HG02981 (cell line): ENCODE data around the gene SUPT20HL1.
"Not testable (repeated sequence)": the region's sequence is repeated elsewhere in the genome, so short reads cannot be mapped to it uniquely, and the experiment has no call there.

Experiments
- ATAC-seq: cut with Tn5 transposase; IDR thresholded peaks from one replicate; pipeline ENCODE4 v1.9.1; 2021; ENCODE audit warnings: mild to moderate bottlenecking, moderate library complexity; ENCODE audit not compliant: unreplicated experiment

The SUPT20HL1 gene

DNA sequence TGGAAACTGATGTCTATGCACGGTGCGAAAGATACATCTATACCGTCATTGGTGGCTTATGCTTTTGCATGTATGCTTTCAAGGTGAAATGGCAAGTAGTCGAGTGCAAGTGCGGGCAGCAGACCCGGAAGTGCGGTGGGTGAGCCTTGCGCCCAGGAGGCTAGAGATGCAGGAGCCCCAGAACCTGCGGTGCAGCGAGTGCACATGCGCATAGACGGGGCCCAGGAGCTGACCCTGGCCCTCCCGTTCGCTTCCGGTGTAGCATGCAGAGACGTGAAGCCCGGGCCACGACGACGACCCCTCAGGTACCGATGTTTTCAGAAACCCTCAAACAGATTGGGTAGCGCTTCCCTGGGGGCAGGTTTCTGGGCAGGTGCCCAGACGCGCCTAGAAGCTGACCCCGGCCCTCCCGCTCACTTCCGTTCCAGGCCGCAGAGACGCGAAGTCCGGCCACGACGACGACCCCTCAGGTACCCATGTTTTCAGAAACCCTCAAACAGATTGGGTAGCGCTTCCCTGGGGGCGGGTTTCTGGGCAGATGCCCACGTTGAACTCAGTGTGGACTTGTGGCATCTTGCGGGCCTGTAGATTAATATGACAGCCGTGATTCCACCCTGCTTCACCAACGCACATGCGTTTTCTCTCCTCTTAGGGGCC is 1.8 kb downstream of the SUPT20HL1 start:
- not testable (repeated sequence) for ATAC-seq

DNA sequence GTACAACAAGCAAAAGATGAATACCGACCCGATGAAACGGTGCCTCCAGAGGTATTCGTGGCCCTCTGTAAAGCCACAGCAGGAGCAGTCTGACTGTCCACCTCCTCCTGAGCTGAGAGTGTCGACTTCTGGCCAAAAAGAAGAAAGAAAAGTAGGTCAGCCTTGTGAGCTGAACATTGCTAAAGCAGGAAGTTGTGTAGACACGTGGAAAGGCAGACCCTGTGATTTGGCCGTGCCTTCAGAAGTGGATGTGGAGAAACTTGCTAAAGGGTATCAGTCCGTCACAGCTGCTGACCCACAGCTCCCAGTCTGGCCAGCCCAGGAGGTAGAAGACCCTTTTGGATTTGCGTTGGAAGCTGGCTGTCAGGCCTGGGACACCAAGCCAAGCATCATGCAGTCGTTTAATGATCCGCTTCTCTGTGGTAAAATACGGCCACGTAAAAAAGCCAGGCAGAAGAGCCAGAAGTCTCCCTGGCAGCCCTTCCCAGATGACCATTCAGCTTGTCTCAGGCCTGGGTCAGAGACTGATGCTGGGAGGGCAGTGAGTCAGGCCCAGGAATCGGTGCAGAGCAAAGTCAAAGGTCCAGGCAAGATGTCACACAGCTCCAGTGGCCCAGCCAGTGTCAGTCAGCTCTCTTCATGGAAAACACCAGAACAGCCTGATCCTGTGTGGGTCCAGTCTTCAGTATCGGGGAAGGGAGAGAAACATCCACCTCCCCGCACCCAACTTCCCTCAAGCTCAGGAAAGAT is 3.2 kb downstream of the SUPT20HL1 start:
- ATAC-seq = not testable (repeated sequence)

DNA sequence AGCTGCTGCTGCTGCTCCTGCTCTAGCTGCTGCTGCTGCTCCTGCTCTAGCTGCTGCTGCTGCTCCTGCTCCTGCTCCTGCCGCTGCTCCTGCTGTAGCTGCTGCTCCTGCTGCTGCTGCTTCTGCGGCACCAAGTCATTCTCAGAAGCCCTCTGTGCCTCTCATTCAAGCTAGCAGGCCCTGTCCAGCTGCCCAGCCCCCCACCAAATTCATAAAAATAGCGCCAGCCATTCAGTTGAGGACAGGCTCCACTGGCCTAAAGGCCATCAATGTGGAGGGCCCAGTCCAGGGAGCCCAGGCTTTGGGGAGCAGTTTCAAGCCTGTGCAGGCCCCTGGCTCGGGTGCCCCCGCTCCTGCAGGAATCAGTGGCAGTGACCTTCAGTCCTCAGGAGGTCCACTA is 3.9 kb downstream of the SUPT20HL1 start:
- ATAC-seq = no peak

DNA sequence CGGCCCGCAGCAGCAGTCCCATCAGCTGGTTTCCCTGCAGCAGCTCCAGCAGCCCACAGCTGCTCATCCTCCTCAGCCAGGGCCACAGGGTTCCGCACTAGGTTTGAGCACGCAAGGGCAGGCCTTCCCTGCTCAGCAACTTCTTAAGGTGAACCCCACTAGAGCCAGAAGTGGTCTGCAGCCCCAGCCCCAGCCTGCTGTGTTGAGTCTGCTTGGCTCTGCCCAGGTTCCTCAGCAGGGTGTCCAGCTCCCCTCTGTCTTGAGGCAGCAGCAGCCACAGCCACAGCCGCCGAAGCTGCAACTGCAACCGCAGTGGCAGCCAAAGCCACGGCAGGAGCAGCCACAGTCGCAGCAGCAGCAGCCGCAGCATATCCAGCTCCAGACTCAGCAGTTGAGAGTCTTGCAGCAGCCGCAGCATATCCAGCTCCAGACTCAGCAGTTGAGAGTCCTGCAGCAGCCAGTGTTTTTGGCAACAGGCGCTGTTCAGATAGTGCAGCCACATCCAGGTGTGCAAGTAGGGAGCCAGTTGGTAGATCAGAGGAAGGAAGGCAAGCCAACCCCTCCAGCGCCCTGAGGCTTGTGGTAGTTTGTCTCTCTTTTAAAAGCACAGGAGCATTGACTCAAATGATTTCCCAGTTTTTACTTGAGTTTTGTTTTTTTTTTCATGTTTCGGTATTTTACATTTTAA is 4.6 kb downstream of the SUPT20HL1 start:
- ATAC-seq = no peak

DNA sequence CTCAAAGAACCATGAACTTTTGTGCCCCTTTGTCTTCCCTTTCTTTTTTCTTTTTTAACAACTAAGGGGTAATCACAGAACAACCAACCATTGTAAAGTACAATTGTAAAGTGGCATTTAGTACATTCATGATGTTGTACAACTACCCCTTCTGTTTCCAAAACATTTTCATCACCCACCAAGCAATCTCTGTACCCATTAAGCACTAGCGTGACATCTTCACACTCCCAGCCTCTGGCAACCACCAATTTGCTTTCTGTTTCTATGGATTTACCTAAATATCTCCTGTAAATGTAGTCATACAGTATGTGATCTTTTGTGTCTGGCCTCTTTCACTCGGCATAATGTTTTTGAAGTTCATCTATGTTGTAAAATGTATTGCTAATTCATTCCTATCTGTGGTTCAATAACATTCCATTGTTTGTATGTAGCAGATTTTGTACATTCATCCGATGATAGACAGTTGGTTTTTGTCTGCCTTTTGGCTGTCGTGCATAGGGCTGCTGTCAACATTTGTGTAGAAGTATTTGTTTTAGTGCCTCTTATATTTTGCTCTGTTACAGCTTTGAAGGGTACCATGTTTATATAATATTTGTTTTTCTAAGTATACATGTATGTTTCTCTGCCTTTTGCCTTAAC is 6.4 kb downstream of the SUPT20HL1 start:
- ATAC-seq = not testable (repeated sequence)

DNA sequence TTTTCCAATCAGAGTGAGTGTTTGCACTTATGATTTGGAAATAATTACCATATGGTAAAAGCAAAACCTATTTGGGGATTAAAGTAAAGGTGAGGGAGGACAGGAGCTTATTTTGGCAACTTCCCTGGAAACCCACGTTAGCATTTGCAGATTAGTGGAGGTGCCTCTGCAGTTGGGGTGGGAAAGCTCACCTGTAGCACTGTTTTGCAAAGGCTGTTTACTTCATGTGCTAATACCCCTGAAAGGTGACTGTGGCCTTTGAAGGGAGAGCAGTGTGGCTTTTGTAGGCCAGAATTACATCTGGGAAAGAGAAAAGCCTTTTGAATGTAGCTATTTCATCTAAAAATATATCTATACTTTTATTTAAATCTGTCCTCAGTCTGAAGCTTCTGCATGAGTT is 9.4 kb downstream of the SUPT20HL1 start:
- no peak for ATAC-seq

DNA sequence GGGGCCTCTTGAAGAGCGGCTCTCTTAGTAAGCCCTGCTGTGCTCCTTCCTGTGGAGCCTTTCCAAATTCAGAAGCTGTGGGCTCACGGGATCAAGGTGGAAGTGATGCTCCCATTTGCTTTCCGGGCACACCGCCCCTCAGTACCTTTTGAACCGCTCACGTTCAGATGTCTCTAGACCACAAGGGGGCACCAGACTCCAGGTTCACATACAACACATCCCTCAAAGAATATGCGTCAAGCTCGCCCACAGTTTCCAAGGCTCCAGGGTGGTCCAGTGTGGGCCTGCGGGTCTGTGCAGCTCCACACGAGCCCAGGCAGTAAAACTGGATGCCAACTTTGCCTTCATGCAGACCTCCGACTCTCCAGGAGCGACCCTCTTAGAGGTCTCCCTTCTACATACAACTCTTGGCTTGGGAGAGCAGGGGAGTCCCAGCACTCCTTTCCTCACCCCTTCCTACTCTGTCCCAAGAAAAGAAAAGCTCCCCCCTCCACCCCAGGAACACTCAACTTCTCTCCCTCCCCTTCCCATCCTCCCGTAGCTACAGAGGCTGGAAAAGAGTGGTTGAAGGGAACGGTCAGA is 11.0 kb downstream of the SUPT20HL1 start:
- no peak for ATAC-seq

DNA sequence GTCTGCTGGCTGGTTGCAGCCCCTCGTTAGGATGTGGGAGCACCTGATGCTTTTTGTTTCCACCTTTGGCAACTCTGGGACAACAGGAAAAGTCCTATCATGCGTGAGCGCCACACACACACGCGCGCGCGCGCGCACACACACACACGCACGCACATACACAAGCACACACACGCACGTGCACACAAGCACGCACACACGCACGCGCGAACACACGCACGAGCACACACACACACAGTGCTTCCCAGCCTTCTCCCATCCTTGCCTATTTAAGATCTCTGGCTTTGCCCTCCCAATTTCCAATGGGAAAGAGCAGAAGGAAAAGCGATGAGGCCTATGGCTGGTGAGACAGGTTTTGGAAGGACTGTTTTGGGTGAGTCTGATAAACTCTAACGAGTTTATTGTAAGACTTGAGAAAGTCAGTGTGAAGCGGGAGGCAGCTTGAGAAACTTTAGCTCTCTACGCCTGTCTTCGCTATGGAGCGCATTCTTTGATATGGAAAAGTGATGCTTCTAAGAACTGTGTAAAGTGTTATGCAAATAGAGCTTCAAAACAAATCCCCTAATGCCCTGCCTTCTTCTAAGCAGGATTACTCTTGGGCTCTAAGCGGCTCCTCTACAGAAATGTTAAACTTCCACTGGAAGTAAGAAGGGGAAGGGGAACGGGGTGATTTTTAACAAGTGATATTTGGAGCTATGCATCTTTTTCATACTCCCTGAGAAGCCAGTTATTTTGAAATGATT is 11.8 kb downstream of the SUPT20HL1 start:
- ATAC-seq = no peak

DNA sequence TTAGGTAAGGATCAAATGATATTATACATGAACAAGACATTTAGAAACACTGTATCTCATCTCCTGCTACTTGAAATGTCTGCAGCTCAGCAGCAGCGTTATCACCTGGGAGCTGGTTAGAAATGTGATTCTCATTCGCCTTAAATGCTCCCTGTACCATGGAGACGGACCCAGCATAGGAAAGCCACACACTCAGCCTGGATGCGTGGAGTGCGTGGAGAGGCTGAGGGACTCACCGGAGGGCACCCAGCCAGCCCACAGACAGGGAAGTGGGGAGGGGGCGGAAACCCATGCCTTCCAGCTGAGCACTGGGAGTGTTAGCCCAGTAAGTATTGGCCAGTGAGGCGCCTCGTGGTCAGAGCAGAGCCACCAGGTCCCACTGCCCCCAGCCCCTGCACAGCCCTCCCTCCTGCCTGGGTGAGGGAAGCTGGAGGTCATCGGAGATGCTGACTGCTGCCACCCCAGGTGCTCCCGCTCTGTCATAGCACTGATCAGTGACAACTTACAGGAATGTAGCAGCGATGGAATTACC is 15.2 kb downstream of the SUPT20HL1 start:
- no peak for ATAC-seq

DNA sequence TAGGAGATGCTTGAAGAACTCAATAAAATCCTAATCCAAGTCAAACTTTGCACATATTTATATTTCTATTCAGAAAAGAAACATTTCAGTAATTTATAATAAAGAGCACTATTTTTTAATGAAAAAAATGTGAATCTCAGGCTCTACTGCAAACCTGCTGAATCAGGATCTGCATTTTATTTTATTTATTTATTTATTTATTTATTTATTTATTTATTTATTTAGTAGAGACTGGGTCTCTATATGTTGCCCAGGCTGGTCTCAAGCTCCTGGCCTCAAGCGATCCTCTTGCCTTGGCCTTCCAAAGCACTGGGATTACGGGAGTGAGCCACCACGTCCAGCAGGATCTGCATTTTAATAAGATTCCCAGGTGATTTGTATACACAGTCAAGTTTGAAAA is 16.0 kb downstream of the SUPT20HL1 start:
- no peak for ATAC-seq

DNA sequence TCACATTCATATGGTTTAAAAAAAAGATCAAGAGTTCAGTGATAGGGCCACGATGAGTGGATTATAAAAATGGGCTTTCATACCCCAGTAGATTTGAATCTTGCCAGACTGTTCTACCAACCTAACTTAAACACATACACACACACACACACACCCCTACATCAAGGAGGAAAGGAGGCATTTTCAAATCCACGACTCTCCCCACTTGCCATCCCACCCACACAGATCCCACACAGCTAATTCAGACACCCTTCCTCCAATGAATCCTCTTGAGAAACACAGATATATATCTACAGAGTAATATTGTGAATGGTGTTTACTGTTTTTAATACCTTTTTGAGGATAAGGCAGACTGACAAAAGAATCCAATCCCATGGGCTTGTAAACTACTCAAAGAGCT is 16.8 kb downstream of the SUPT20HL1 start:
- ATAC-seq = no peak

DNA sequence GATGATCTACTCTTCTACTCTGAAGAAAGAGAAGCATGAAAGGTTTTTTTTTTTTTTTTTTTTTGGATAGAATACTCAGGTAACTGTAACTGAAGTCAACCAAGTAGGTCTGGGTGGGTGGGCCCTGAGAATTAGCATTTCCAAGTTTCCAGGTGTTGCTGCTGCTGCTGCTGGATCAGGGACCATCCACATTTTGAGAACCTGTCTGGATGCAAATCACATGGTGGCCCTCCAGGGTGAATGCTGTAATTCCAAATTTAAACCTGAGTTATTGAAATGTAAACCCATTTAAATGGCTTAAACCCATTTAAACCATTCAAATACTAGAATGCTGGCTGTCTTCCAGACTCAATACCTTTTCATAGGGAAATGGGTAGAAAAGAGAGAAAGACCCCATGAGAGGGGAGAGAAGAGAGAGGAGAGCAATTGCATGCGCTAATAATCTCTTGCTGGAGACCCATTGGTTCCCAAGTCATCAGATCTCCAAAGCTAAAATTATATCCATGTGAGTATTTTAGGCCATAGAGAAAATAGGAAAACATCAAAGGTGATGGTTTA is 17.6 kb downstream of the SUPT20HL1 start:
- ATAC-seq = no peak

DNA sequence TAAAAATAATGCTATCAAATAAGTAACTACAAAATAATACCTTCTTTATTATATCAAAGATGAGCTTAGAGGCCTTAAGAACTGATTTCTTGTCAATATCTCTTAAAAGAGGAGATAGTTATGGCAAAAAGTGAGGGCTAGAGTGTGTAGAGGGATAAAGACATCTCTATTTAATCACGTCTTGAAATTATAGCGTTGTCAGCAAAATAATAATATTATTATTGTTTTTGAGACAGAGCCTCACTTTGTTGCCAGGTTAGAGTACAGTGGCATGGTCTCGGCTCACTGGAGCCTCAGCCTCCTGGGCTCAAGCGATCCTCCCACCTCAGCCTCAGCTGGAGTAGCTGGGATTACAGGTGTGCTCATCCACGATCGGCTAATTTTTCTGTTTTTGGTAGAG is 18.3 kb downstream of the SUPT20HL1 start:
- no peak for ATAC-seq

DNA sequence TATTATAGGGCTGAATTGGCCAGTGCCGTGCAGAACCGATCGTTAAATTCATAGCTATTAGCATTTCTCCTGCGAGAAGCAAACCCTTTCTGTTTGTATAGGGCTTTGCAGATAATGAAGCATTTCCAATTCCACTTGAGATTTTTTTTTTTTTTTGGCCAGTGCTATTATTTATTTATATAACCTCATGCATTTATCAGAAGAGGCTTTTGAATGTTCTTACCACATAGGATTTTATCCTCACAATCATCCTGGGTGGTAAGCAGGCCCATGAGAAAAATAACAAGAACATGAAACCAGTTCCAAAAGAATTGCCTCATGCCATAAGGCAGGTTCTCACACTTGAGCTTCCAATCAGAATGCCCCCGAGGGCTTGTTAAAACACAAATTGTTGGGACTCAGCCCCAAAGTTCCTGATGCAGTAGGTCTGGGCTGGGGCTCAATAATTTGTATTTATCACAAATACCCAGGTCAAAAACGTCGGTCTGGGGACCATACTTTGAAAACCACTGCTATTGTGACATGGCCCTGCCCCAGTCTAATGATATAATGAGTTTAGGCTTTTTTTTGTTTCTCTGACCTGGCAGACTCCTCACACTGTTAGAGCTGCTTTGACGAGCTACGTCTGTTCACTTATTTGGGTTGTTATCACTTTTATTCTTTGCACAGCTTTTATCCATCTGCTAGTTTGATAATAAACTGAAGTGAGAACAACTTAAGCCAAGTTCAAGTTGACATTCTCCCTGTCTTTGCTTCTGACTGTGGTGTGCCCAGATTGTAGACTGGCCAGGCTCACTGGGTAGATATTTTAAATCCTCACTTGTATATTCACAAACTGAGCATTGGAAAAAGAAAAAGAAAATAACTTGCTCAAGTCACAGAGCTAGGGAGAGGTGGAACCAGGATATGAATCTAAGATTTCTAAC is 20.1 kb downstream of the SUPT20HL1 start:
- ATAC-seq = no peak

DNA sequence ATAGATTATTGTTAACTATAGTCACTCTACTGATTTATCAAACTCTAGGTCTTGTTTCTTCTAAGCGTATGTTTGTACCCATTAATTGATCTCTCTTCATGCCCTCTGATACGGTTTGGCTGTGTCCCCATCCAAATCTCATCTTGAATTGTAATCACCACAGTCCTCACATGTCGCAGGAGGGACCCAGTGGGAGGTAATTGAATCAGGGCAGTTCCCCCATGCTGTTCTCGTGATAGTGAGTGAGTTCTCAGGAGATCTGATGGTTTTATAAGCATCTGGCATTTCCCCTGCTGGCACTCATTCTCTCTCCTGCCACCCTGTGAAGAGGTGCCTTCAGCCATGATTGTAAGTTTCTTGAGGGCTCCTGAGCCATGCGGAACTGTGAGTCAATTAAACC is 21.9 kb downstream of the SUPT20HL1 start:
- not testable (repeated sequence) for ATAC-seq

DNA sequence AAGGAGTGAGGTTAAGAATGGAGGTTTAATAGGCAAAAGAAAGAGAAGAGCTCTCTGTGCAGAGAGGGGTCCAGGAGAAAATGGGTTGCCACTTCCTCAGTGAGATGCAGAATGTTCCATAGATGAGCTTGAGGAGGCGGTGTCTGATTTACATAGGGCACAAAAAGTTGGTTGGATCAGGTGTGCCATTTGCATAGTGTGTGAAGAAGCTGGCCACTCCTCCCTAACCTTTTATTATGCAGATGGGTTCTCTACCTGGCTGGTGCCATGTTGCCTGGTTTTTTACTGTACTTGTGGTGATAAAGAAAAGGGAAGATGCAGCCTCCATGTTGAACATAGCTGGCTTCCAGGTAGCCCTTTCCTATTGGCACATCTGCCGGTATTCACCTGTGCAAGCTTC is 27.3 kb downstream of the SUPT20HL1 start:
- ATAC-seq = no peak

DNA sequence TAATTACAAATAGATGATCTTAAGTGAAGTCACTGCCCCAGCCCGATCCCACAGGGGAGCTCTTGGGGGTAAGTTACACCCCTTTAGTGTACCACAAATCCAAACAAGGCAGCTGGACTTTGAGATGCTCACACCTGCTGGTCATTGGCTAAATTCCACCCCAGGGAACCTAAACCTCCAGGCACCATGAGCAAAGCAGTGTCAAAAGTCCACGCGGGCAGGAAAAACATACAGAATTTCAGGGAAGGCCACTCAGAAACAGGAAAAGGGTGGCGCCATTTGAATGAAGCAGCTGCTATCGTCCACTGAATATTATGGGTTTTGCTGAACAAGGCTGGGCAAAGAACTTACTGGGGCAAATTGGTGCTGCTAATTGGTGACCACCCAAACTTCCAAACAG is 30.9 kb downstream of the SUPT20HL1 start:
- ATAC-seq = no peak

DNA sequence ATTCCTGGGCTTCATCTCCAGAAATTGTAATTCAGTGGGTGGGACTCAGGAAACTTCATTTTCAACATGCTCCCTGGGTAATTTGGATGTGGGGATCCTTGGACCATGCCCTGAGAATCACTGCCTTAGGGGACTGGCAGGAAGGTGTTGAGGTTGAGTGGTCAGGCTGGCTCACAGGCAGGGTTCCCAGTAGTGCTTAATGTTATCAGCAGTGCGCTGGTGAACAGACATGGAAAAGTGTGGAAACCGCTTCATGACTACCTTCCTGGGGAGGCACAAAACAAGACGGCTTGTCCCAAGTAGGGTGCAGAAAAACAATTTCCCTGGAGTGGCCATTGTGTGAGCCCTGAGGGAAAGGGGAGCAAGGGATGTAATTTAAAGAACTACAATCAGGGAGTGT is 31.4 kb downstream of the SUPT20HL1 start:
- ATAC-seq = no peak

DNA sequence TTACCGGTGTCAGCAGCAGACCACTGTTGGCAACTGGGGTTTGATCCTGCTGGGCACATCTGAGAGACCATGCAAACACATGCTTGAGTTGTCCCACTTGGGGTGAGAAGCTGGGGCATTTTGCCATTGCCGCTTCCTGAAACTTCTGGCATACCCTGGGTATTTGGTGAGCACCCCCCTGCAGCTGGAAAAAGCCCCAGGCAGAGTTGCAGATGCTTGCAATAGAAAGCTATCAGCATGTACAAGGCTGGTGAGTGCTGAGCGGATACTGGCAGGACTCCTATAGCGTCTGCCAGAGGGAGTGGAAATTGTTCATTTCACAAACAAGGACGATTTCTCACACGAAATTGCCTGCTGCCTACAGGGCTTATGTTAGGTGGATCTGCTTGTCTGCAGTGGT is 32.3 kb downstream of the SUPT20HL1 start:
- ATAC-seq = no peak
